Muscle layer of colon (tissue), 2 donors: Measurements from ENCODE around the gene MYH7.
"Not testable (repeated sequence)": the region's sequence is repeated elsewhere in the genome, so short reads cannot be mapped to it uniquely, and the experiment has no call there.

Source experiments
- H3K27ac ChIP-seq: one replicate; pipeline ENCODE4 v1.7.0; 2013; ENCODE audit warnings: low read depth, mild to moderate bottlenecking, low read length, moderate library complexity
- H3K27me3 ChIP-seq, 2 donors: one replicate each; pipeline ENCODE4 v1.7.0; 2013; ENCODE audit warnings: low read length in 2 of 2, mild to moderate bottlenecking in 2 of 2; ENCODE audit not compliant: insufficient read depth in 2 of 2, control insufficient read depth in 1 of 2
- H3K36me3 ChIP-seq: one replicate; pipeline ENCODE4 v1.7.0; 2013; ENCODE audit warnings: mild to moderate bottlenecking, low read length; ENCODE audit not compliant: insufficient read depth
- H3K4me1 ChIP-seq: one replicate; pipeline ENCODE4 v1.7.0; 2013; ENCODE audit warnings: mild to moderate bottlenecking, low read length; ENCODE audit not compliant: insufficient read depth
- H3K4me3 ChIP-seq, 2 donors: one replicate each; pipeline ENCODE4 v1.7.0; 2013; ENCODE audit warnings: low read length in 2 of 2, low read depth in 1 of 2, mild to moderate bottlenecking in 1 of 2, moderate library complexity in 1 of 2
- H3K9ac ChIP-seq: one replicate; pipeline ENCODE4 v1.7.0; 2013; ENCODE audit warnings: low read length
- H3K9me3 ChIP-seq: one replicate; pipeline ENCODE4 v1.7.0; 2013; ENCODE audit warnings: mild to moderate bottlenecking, low read length
- donor health status: abdominal sarcoma.
- donor health status: Adenocarcinoma of cecum.

Gene MYH7

GRCh38 chr14:23403908-23404307 lies 31.6 kb downstream of the MYH7 start:
- H3K27ac ChIP-seq = no peak overlapping the region
- H3K36me3 ChIP-seq = no peaks in the 10 kb centered on the region
- H3K9ac ChIP-seq = no peak overlapping the region
- no peaks in the 10 kb centered on the region for H3K4me1 ChIP-seq
- H3K9me3 ChIP-seq = no peaks in the 10 kb centered on the region
- no peaks in the 10 kb centered on the region for H3K27me3 ChIP-seq
- H3K4me3 ChIP-seq = no peak overlapping the region

GRCh38 chr14:23403139-23403438 lies 32.4 kb downstream of the MYH7 start:
- no peaks in the 10 kb centered on the region for H3K4me1 ChIP-seq
- H3K9ac ChIP-seq = no peak overlapping the region
- no peaks in the 10 kb centered on the region for H3K36me3 ChIP-seq
- no peaks in the 10 kb centered on the region for H3K9me3 ChIP-seq
- no peak overlapping the region for H3K27ac ChIP-seq
- H3K27me3 ChIP-seq = no peaks in the 10 kb centered on the region
- no peak overlapping the region for H3K4me3 ChIP-seq

GRCh38 chr14:23402296-23403138 lies 32.9 kb downstream of the MYH7 start:
- H3K9ac ChIP-seq = no peak overlapping the region

GRCh38 chr14:23401291-23401690 lies 34.2 kb downstream of the MYH7 start:
- Histone ChIP-seq H3K9me3 (no peaks in the 10 kb centered on the region), H3K4me3 (no peak overlapping the region), H3K9ac (no peak overlapping the region), H3K4me1 (no peaks in the 10 kb centered on the region), H3K27me3 (no peaks in the 10 kb centered on the region), H3K27ac (no peak overlapping the region), H3K36me3 (no peaks in the 10 kb centered on the region)

More at GRCh38 chr14:23402296-23403138, 32.9 kb downstream of the MYH7 start:
- Histone ChIP-seq H3K4me3 (no peak overlapping the region), H3K27me3 (no peaks in the 10 kb centered on the region), H3K9me3 (no peaks in the 10 kb centered on the region), H3K4me1 (no peaks in the 10 kb centered on the region), H3K27ac (no peak overlapping the region), H3K36me3 (no peaks in the 10 kb centered on the region)

- not testable (repeated sequence) for H3K27ac ChIP-seq, H3K4me3 ChIP-seq, H3K36me3 ChIP-seq, H3K9ac ChIP-seq, H3K27me3 ChIP-seq, H3K9me3 ChIP-seq, H3K4me1 ChIP-seq
Measured at GRCh38 chr14:23400496-23401149, 34.8 kb downstream of the MYH7 start.

- Histone ChIP-seq H3K9me3 (no peaks in the 10 kb centered on the region), H3K4me1 (no peaks in the 10 kb centered on the region), H3K4me3 (no peak overlapping the region), H3K27ac (no peak overlapping the region), H3K27me3 (no peaks in the 10 kb centered on the region), H3K9ac (no peak overlapping the region), H3K36me3 (no peaks in the 10 kb centered on the region)
Measured at GRCh38 chr14:23399591-23399990, 35.9 kb downstream of the MYH7 start.

- H3K36me3 ChIP-seq = no peaks in the 10 kb centered on the region
- H3K27me3 ChIP-seq = no peaks in the 10 kb centered on the region
- no peak overlapping the region for H3K4me3 ChIP-seq
- no peaks in the 10 kb centered on the region for H3K4me1 ChIP-seq
- no peak overlapping the region for H3K27ac ChIP-seq
- H3K9me3 ChIP-seq = no peaks in the 10 kb centered on the region
- H3K9ac ChIP-seq = no peak overlapping the region
Measured at GRCh38 chr14:23399136-23399535, 36.3 kb downstream of the MYH7 start.

- no peaks in the 10 kb centered on the region for H3K9me3 ChIP-seq
- H3K9ac ChIP-seq = no peak overlapping the region
- no peak overlapping the region for H3K4me3 ChIP-seq
- no peaks in the 10 kb centered on the region for H3K36me3 ChIP-seq
- no peaks in the 10 kb centered on the region for H3K4me1 ChIP-seq
- no peak overlapping the region for H3K27ac ChIP-seq
- no peaks in the 10 kb centered on the region for H3K27me3 ChIP-seq
Measured at GRCh38 chr14:23398348-23398747, 37.1 kb downstream of the MYH7 start.

- no peak overlapping the region for H3K27ac ChIP-seq
- no peaks in the 10 kb centered on the region for H3K36me3 ChIP-seq
Measured at GRCh38 chr14:23396781-23397407, 38.6 kb downstream of the MYH7 start.

GRCh38 chr14:23396126-23396525 lies 39.3 kb downstream of the MYH7 start:
- Histone ChIP-seq H3K9me3 (no peaks in the 10 kb centered on the region), H3K4me3 (no peak overlapping the region), H3K9ac (no peak overlapping the region), H3K27me3 (no peaks in the 10 kb centered on the region), H3K36me3 (no peaks in the 10 kb centered on the region), H3K27ac (no peak overlapping the region), H3K4me1 (no peaks in the 10 kb centered on the region)

More at GRCh38 chr14:23396781-23397407, 38.6 kb downstream of the MYH7 start:
- Histone ChIP-seq H3K4me1 (no peaks in the 10 kb centered on the region), H3K27me3 (no peaks in the 10 kb centered on the region), H3K9me3 (no peaks in the 10 kb centered on the region), H3K9ac (no peak overlapping the region), H3K4me3 (no peak overlapping the region)

GRCh38 chr14:23392613-23393012 lies 42.8 kb downstream of the MYH7 start:
- no peaks in the 10 kb centered on the region for H3K4me1 ChIP-seq
- H3K27me3 ChIP-seq = no peaks in the 10 kb centered on the region
- no peak overlapping the region for H3K9ac ChIP-seq
- no peak overlapping the region for H3K4me3 ChIP-seq
- H3K36me3 ChIP-seq = no peaks in the 10 kb centered on the region
- no peaks in the 10 kb centered on the region for H3K9me3 ChIP-seq
- no peak overlapping the region for H3K27ac ChIP-seq
